ENCODE measurements around the gene ADGRB3. TPM values are rescaled to one million over a fixed set of nuclear protein-coding genes. Genes with fewer than 3 reads are reported as not detected.

ADGRB3 gene
- total and polyA plus RNA-seq, 4 donors, result 0.21 to 2.3 (median 0.48) TPM

DNA sequence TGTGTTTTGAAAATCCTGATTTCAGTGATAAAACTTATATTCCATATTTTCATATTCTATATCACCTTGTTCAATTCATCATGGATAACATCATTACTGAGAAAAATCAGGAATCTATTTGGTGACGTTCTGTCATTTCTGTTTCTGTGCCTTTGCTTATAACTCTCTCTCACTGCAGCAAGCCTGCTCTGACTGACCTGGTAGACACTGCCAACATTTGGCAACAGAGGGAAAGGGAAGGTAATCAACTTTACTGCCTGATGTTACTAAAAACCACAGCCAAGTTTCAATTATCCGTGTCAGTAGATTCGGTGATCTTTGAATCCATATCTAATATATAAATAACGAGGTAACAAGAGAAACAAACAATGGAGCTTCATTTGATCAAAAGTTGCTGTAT, 659.8 kb downstream of the ADGRB3 start:
- 72% methylated on average over 4 of the region's 4 CpGs for WGBS
- H3K27ac ChIP-seq (ENCODE audit: low read depth in 1 of 2, low read length in 2 of 2), result no peak overlapping the region
- H3K9me3 ChIP-seq (ENCODE audit: control insufficient read depth in 4 of 4, low read length in 3 of 4), result no peaks in the 10 kb centered on the region
- no peaks in the 10 kb centered on the region for H3K4me1 ChIP-seq (ENCODE audit: control insufficient read depth in 4 of 4, insufficient read depth in 4 of 4, low read length in 3 of 4)
- no peak for TF ChIP-seq GABPA (IDR thresholded peaks at IDR 0.05 in 1 of 2, conservative IDR thresholded peaks at IDR 0.05 in 1 of 2)
- TF ChIP-seq, protein P1, sequence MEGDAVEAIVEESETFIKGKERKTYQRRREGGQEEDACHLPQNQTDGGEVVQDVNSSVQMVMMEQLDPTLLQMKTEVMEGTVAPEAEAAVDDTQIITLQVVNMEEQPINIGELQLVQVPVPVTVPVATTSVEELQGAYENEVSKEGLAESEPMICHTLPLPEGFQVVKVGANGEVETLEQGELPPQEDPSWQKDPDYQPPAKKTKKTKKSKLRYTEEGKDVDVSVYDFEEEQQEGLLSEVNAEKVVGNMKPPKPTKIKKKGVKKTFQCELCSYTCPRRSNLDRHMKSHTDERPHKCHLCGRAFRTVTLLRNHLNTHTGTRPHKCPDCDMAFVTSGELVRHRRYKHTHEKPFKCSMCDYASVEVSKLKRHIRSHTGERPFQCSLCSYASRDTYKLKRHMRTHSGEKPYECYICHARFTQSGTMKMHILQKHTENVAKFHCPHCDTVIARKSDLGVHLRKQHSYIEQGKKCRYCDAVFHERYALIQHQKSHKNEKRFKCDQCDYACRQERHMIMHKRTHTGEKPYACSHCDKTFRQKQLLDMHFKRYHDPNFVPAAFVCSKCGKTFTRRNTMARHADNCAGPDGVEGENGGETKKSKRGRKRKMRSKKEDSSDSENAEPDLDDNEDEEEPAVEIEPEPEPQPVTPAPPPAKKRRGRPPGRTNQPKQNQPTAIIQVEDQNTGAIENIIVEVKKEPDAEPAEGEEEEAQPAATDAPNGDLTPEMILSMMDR (IDR thresholded peaks at IDR 0.05; ENCODE audit: low read depth, low read length, missing input control), result no peak
- no peak for TF ChIP-seq NR2F2 (IDR thresholded peaks at IDR 0.05)
- no peak for TF ChIP-seq HNF4A (conservative IDR thresholded peaks at IDR 0.05)
- TF ChIP-seq SP1 (IDR thresholded peaks at IDR 0.05), result no peak
- no peak for TF ChIP-seq RAD21 (IDR thresholded peaks at IDR 0.05)
- TF ChIP-seq, protein P2, sequence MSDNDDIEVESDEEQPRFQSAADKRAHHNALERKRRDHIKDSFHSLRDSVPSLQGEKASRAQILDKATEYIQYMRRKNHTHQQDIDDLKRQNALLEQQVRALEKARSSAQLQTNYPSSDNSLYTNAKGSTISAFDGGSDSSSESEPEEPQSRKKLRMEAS (IDR thresholded peaks at IDR 0.05), result no peak
- H3K36me3 ChIP-seq (ENCODE audit: control insufficient read depth in 4 of 4, insufficient read depth in 3 of 4, low read depth in 1 of 4, low read length in 3 of 4), result no peaks in the 10 kb centered on the region
- H3K9ac ChIP-seq (ENCODE audit: low read depth in 1 of 2, low read length in 2 of 2), result no peak overlapping the region
- DNase-seq (ENCODE audit: low spot score), result no peak
- H3K27me3 ChIP-seq (ENCODE audit: control insufficient read depth in 4 of 4, insufficient read depth in 4 of 4, low read length in 3 of 4), result no peaks in the 10 kb centered on the region
- H3K4me3 ChIP-seq (ENCODE audit: low read depth in 1 of 3, low read length in 3 of 3), result no peak overlapping the region

DNA sequence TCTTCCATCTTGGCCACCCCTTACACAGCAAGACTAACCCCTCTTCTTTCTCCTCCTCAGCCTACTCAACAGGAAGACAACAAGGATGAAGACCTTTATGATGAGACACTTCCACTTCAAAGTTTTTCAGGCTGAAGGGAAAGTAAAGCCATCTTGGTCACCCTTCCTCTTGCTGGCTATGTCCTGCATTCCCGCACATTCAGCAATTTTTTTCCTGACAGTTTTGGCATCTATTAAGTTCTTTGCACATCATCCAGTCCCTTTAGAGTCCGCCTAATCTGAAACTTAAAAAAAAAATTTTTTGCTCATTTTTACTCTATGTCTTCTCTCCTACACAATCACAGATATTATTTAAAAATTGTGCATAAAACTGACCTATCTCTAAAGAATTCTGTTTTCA, 668.3 kb downstream of the ADGRB3 start:
- Histone ChIP-seq H3K27ac (ENCODE audit: low read depth in 1 of 2, low read length in 2 of 2) (no peak overlapping the region), H3K36me3 (ENCODE audit: control insufficient read depth in 4 of 4, insufficient read depth in 3 of 4, low read depth in 1 of 4, low read length in 3 of 4) (no peaks in the 10 kb centered on the region), H3K9me3 (ENCODE audit: control insufficient read depth in 4 of 4, low read length in 3 of 4) (no peaks in the 10 kb centered on the region), H3K4me3 (ENCODE audit: low read depth in 1 of 3, low read length in 3 of 3) (no peak overlapping the region), H3K9ac (ENCODE audit: low read depth in 1 of 2, low read length in 2 of 2) (no peak overlapping the region), H3K4me1 (ENCODE audit: control insufficient read depth in 4 of 4, insufficient read depth in 4 of 4, low read length in 3 of 4) (no peaks in the 10 kb centered on the region), H3K27me3 (ENCODE audit: control insufficient read depth in 4 of 4, insufficient read depth in 4 of 4, low read length in 3 of 4) (peaks cover 0 to 3% (median 0%) of the 10 kb centered on the region in 4 donors)
- no peak for DNase-seq (ENCODE audit: low spot score)
- TF ChIP-seq YY1 (IDR thresholded peaks at IDR 0.05) (no peak), EGR1 (IDR thresholded peaks at IDR 0.05; ENCODE audit: low read depth in 2 of 2) (no peak), RXRA (IDR thresholded peaks at IDR 0.05) (no peak), HNF4A (conservative IDR thresholded peaks at IDR 0.05) (no peak), RAD21 (IDR thresholded peaks at IDR 0.05) (no peak), TAF1 (conservative IDR thresholded peaks at IDR 0.05) (no peak), JUND (IDR thresholded peaks at IDR 0.05) (no peak), GABPA (IDR thresholded peaks at IDR 0.05 in 1 of 2, conservative IDR thresholded peaks at IDR 0.05 in 1 of 2) (no peak), FOXA1 (IDR thresholded peaks at IDR 0.05) (no peak), HNF4G (IDR thresholded peaks at IDR 0.05) (no peak), FOXA2 (IDR thresholded peaks at IDR 0.05) (no peak), SP1 (IDR thresholded peaks at IDR 0.05) (no peak), ATF3 (IDR thresholded peaks at IDR 0.05) (no peak), NR2F2 (IDR thresholded peaks at IDR 0.05) (no peak)
- TF ChIP-seq, protein P3, sequence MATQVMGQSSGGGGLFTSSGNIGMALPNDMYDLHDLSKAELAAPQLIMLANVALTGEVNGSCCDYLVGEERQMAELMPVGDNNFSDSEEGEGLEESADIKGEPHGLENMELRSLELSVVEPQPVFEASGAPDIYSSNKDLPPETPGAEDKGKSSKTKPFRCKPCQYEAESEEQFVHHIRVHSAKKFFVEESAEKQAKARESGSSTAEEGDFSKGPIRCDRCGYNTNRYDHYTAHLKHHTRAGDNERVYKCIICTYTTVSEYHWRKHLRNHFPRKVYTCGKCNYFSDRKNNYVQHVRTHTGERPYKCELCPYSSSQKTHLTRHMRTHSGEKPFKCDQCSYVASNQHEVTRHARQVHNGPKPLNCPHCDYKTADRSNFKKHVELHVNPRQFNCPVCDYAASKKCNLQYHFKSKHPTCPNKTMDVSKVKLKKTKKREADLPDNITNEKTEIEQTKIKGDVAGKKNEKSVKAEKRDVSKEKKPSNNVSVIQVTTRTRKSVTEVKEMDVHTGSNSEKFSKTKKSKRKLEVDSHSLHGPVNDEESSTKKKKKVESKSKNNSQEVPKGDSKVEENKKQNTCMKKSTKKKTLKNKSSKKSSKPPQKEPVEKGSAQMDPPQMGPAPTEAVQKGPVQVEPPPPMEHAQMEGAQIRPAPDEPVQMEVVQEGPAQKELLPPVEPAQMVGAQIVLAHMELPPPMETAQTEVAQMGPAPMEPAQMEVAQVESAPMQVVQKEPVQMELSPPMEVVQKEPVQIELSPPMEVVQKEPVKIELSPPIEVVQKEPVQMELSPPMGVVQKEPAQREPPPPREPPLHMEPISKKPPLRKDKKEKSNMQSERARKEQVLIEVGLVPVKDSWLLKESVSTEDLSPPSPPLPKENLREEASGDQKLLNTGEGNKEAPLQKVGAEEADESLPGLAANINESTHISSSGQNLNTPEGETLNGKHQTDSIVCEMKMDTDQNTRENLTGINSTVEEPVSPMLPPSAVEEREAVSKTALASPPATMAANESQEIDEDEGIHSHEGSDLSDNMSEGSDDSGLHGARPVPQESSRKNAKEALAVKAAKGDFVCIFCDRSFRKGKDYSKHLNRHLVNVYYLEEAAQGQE (IDR thresholded peaks at IDR 0.05), result no peak
- TF ChIP-seq, protein P1 (IDR thresholded peaks at IDR 0.05; ENCODE audit: low read depth, low read length, missing input control), result no peak
- TF ChIP-seq, protein P2 (IDR thresholded peaks at IDR 0.05), result no peak
- TF ChIP-seq, protein P4, sequence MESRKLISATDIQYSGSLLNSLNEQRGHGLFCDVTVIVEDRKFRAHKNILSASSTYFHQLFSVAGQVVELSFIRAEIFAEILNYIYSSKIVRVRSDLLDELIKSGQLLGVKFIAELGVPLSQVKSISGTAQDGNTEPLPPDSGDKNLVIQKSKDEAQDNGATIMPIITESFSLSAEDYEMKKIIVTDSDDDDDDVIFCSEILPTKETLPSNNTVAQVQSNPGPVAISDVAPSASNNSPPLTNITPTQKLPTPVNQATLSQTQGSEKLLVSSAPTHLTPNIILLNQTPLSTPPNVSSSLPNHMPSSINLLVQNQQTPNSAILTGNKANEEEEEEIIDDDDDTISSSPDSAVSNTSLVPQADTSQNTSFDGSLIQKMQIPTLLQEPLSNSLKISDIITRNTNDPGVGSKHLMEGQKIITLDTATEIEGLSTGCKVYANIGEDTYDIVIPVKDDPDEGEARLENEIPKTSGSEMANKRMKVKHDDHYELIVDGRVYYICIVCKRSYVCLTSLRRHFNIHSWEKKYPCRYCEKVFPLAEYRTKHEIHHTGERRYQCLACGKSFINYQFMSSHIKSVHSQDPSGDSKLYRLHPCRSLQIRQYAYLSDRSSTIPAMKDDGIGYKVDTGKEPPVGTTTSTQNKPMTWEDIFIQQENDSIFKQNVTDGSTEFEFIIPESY (IDR thresholded peaks at IDR 0.05), result no peak
- 69% methylated on average over 2 of the region's 2 CpGs for WGBS
